HG03442 (cell line): ENCODE measurements around the gene DYNC1I1.

Source experiments
- ATAC-seq: cut with Tn5 transposase; IDR thresholded peaks from one replicate; pipeline ENCODE4 v1.9.1; 2021; ENCODE audit warnings: mild to moderate bottlenecking, moderate library complexity; ENCODE audit not compliant: unreplicated experiment

The DYNC1I1 gene

DNA sequence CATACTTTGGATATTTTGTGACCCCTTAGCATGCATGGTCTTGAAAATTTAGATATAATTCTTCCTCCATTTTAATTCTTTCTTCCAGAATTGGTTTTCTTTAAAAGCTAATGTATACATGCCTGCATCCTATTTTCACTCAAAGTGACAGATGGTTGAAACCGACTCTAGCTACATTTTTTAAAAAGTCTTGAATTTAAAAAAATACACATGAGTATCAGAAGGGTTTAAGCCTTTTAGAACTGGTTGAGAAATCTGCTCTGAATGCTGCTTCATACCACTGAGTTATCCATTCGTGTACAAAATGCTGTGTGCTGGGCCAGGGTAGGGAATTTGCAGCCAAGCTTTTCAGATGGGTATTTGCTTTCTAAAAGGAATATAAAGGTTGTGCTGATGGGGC, 16.5 kb downstream of the DYNC1I1 start:
- no peak for ATAC-seq

DNA sequence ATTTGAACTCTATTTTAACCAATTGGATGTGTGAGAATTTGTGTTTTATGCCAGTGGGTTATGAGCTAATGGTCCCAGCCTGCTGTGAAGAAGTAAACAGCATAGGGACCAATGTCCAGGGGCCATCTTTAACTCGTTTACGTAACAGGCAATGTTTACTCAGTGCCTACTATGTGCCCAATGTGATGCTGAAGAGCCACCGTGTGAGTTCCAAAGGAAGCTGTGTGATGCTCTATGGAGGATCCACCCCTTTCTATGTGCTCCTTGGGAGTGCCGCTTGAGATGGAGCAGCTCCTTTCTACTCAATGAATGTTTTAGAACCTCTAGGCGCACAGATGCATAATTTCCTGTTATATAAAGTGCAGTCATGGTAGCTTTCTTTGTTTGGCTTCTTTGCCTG, 21.3 kb downstream of the DYNC1I1 start:
- ATAC-seq, result no peak

DNA sequence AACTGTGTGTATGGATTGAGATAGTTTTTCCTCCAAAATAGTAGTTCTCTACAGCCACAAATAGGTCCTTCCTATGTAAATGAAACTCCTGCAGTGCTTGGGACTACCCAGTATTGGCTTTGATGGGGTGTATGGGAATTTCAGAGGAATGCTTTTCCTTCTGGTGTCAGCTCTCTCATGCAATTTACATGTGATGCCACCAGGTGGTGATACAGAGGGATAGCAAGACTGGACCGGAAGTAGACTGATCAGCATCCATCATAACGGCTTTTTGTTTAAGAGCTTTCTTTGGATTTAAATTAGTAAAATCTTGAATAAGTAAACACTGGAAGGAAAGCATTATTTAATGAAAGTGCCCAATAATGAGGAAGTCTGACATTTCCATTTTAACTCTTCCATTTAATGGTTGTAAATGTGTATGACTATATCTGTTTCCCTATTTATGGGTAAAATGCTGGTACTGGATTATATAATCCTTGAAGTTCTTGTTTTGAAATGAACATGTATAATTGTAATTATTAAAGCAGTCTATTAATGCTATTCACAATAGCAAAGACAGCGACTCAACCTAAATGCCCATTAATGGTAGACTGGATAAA, 22.7 kb downstream of the DYNC1I1 start:
- ATAC-seq, result no peak

DNA sequence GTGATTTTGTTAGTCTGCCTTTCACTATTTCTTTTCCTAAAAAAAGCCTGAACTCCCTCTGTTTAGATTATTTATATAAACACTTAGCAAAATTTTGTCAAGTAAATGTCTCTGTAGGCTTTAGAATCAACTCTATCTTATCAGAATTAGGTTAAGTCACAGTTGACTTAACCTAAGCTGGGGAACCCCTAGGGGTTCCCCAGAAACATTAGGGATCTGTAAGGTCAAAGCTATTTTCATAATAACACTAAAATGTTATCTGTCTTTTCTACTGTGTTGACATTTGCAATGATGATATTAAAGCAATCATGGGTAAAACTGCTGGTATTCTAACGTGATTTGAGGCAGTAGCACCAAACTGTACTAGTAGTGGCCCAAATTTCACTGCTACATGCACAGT, 24.3 kb downstream of the DYNC1I1 start:
- no peak for ATAC-seq

DNA sequence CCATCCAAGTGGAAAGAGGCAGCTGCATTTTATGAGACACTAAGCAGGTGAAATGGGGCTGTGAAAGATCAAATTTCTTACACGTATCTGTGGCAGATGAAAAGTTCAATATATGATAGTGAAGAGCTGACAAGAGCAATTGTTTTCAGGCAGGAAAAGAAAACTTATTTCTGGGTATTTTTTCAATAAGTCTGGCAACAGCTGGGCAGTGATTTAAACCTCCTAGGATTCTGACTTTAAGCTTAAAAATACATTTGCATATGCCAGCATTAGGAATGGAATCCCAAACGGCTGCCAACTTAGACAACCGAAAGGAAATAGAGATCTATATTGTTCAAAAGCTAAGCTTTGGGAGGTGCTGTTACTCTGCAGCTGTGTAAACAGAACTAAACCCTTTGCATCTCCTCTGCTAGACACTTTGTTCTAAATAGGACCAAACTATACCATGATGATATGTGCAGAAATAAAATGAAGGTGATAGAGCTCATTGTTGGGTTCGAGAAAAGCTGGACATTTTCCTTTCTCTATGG, 26.1 kb downstream of the DYNC1I1 start:
- ATAC-seq, result no peak

DNA sequence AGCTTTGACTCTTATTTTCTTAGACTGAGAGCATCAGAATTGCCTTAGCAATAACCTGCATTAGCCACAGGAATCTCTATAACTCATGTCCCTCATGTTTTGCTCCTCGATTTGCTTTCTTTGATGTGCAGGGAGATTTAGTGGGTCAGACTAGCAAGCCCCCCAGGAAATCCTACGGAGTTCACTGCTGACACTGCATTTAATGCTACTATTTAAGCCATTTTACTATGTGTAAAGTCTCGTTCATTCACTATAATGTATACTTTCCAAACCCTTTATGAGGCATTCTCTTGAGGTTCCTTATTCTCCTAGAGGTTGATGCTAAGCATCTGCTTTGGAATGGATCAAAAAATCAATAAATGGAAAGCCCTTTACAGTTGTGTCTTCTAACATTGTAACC, 28.4 kb downstream of the DYNC1I1 start:
- no peak for ATAC-seq

DNA sequence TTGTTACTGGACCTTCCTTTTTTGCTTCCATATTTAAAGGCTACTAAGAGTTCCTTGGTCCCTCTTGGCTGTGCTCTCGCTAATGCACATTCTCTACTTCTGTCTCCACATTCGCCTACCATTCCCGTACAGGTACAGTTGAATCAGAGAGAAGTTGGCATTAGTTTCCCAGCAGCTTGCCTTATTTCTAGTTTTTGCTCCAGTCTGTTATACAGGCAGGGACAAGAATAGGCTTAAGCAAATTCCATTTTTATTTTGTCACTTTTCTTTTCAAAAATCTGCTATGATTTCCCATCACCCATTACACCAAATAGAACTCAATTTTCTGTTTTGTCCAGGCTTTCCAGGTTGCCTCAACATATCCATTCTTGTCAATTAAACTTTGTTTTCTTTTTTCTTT, 29.9 kb downstream of the DYNC1I1 start:
- no peak for ATAC-seq

DNA sequence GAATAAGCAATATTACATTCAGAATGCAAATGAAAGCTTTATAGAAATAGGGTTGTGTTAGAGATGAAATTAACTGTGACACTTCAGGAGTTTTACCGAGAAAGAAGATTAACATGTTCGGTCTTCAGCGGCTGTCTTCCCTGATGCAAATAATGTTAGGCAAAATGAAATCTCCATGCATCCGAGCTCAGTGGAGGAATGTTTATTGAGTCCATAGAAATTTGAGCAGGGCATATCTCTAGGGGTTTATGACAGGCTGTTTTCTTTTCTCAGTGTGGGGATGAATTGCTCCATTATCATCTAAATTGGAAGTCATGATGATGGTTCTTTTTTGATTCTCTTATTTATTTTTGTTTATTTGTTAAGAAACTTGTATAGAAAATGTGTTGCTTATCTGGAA, 31.7 kb downstream of the DYNC1I1 start:
- no peak for ATAC-seq

DNA sequence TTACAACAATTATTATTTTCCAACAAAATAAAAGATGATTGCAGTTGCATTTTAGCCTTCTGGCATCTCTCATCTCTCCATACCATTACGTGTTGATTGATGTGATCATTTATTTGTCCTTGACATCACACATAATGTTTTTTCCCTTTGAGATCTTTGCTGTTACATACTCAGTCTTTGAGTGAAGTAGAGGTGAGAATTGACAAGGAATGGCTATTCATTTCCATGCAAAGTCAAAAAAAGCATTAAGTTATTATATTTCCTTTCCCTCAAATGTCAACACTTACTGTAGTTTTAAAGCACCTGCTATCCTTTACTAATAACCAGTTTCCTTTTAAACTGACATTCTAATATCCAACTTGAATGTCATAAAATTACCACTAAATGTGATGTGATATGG, 33.6 kb downstream of the DYNC1I1 start:
- no peak for ATAC-seq

DNA sequence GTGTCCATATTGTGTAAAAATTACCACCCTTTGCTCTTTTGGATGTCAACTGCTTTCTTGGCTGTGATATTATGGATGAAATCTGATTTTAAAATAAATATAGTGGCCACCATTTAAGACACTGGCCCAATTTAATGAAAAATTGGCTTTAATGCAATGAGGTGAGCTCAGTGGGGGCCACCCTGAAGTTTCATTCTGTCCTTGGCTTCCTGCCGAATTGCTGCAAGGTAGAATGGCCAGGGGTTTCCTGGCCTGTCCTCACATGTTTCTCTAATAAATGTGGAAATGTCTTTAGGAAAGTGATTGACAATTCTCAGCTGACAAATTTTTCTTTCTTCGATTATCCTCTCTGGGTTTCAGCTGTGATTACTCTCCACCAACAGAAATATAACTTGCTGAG, 36.0 kb downstream of the DYNC1I1 start:
- ATAC-seq, result no peak

DNA sequence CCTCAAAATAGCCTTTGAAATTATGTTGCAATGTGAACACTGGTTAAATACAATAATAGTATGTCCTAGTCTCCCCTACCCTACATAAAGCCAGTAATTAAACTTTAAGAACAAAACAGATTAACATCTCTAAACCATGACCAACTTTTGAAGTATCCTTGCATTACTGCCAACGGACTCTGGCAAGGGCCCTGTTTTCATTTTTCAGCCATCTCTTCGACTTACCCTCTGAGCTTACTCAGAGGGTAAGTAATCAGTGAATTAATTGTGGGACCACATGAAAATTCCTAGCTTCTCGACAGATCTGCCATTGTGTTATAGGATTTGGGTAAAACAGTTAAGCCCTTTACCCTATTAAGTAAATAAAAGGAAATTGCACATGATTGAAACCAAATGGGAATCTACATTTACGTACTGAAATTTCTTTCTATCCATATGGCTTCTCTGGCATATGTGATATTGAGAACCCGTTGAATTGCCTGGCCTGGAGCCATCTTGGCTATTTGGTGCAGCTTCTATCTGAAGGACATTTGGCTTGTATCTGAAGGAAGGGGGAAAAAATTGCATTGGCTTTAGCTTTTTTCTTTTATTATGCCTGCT, 39.6 kb downstream of the DYNC1I1 start:
- no peak for ATAC-seq

DNA sequence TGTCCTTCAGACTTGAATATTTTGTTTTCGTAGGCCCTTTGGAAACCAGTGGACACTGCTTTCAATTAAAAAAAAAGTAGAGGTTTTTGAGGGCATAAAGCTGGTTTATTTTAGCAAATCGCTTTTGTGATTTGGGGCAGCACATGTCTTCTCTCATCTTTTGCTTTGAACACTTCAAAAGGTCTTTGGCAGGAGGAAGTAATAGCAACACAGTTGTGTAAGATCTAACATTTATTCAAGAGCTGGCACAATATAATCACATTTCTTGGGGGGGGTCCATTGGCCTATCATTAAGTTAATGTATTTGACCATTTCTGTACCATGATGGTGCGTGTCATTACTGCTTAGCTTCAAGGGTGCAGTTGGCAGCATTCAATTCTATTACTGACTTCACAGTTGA, 42.4 kb downstream of the DYNC1I1 start:
- ATAC-seq, result no peak

DNA sequence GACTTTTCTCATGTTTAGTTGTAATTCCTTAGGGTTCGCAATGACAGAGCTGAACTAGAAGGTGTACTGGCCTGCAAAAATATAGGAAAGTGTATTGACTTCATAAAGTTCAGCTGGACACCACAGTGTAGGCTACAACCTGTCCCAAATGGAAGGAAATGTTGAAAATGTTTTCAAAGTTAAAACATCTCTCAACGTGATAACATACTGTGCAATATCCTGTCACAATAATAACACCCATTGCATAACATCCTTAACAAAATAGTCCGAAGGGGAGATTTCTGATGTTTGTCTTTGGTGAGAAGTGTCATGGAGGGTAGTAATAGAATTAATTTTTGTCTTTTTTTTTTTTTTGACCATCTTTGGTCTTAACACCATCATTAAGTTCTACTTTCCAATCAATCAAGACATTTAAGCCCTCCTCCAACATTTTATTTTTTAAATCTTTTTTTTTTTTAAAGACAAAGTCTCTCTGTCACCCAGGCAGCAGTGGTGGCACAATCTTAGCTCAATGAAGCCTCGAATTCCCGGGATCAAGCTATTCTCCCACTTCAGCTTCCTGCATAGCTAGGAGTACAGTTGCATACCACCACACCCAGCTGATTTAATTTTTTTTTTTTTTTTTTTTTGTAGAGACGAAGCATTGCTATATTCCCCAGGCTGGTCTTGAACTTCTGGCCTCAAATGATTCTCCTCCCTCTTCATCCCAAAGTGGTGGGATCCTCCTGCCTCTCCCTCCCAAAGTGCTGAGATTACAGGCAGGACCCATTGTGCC, 45.7 kb downstream of the DYNC1I1 start:
- ATAC-seq, result no peak

DNA sequence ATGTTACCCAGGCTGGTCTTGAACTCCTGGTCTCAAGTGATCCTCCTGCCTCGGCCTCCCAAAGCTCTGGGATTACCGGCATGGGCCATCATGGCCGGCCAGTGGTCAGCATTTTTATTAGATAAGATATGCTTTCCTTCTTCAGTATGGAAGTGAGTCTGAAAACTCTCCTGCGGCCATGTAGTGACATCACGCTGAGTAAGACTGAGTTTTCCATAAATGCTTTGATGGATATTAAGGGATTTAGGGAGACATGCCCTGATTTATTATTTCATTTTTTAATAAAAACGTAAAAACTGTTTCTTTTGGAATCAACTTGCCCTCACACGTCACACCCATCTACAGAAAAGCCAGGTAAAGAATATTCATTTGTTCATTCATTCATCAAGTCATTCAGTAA, 48.4 kb downstream of the DYNC1I1 start:
- no peak for ATAC-seq

DNA sequence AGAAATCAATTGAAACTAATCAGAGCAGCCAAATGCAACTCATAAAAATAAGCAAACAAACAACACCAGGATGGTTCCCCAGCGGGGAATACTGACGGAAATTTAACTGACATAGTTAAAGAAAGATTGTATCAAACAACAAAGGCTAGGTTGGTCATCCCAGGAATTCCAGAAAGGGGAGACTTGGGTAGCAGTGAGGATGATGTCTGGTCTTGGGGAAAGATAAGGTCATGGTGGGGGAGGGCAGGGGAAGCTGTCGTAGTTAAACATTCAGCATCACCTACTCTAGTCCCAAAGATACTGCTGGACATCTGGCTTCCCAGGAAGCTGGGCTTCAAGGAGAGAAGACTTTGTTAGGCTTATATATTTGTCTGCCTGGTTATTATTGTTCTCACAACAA, 50.4 kb downstream of the DYNC1I1 start:
- ATAC-seq, result no peak

DNA sequence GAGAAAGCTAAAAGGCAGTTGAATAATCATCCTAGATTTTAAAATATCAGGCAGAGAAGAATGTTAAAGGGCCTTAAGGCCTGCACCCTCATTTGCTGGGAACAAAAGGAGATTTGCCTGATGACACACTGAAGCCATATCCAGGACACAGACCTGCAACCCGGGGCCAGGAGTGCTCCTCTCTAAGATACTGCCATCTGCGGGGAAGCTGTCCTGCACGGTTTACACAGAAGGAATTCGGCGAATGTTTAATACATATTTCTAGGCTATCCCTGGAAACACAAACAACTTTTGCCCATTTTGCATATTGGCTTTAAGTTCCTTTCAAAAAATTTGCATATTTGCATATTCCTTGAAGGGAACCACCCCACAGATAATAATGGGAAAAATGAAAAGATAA, 52.3 kb downstream of the DYNC1I1 start:
- no peak for ATAC-seq

DNA sequence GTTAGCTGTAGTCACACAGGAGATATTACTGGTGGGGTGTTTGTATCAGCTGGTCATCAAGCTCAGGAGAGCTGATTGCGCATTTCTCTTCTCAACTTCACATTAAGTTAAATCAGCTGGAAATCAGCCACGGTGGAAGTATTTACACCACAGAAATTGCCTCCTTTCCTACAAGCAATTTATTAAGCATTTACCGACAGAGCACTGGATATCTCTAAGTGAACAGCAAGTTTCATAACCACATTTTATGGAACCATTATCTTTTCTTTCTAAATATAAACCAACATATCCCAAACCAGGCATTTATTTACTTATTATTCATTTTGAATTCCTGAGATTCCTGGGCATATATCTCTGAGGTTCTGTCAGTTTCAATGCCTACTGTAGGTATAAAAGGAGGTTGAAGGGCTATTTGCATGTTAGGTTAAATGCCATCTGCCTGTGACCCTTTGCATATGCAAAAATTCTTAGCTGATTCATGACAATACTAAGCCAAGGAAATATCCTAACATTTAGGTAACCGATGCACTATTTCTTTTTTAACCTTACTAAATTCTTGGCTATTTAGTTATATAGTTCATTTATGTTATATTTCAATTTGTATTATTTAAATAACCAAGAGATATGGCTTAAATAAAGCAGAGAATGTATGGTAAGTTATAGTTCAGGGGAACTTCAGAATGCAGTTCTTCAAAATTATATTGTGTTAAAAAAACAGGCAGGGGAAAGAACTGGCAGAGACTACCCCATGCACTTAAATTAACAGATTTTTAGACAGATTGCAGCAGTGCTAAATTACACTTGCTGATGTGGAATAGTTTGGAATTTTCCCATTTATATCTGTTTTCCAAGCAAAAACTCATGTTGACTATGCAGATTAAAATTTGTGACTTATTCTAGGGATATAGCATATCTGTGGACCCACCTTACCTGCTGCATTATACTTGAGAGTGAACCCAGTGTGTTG, 56.8 kb downstream of the DYNC1I1 start:
- ATAC-seq, result no peak

DNA sequence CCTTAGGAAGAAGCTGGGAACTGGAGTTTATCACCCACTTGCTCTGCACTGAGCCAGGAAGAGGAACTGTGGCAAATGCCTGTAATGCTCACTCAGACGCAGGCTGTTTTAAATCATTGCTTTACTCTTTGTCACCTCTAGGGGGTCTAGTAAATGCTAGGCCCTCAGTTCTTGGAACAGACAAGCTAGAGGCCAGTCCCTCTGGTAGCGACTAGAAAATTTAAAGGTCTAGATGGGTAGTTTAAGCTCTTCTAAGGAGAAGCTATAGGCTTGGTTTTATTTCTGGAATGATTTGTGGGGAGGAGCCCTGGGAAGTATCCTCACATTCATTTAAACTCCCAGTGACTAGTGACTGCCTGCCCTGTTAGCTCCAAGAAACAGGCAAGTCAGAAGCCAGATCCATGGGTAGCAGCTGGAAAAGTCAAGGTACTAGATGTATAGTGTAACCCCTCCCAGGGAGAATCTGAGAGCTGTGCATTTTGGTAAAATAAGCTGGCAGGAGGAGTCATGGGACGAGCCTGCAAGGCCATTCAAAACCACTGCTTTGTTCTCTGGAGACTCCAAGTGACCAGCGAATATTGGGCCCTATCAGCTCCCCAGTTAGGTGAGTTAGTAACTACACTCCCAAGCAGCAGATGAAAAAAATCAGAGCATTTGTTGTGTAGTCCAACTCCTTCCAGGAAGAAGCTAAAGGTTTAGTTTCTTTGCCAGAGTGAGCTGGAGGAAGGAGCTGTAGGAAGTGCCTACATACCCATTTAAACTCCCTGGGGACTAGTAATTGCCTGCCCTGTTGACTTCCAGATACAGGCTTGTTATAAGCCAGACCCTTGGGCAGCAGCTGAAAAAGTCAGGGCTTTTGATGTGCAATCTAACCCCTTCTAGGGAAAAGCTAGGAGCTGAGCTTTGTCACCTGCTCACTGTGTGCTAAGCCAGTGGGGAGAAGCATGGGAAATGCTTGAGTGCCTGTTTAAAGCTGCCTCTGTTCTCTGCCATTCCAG, 68.9 kb downstream of the DYNC1I1 start:
- ATAC-seq, result peak; percentile 97

DNA sequence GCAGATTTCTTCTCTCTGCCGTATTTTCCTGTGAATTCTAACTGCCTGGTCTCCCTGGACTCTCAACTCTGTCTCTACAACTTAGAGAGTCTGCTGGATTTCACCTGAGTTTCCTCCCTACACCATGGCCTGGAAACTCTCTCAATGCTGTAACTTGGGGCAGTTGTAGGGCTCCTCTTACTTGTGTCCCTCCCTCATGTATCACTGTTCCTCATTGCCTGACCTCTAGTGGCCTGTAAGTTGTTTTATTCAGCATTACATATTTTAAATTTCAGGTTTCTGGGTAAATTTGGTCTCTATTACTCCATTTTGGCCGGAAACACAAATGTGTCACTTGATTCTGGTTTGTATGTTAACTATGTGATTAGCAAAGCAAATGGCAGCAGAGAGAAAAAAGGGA, 70.9 kb downstream of the DYNC1I1 start:
- ATAC-seq, result no peak

DNA sequence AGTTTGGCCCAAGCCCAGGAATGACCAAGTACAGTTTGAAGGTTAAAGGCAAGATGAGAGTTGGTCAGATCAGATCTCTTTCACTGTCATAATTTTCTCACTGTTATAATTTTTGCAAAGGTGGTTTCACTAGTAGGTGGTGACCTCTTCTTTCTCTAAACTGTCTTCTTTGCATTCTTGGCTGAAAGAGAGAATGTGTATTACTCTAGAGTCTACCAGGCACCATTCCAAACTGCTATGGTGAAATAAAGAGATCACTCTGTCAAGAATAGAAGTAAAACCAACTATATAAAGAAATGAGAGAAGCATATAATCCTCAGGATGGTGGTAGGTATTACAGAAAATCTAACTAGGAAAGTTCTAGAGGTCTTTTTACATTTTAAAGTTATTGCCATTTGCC, 72.7 kb downstream of the DYNC1I1 start:
- no peak for ATAC-seq
